GM18498 (cell line): ENCODE data around the gene ANKRD13C.

Experiments used
- ATAC-seq: cut with Tn5 transposase; IDR thresholded peaks from one replicate; pipeline ENCODE4 v1.9.1; 2021; ENCODE audit warnings: mild to moderate bottlenecking, moderate library complexity; ENCODE audit not compliant: unreplicated experiment

The ANKRD13C gene

DNA sequence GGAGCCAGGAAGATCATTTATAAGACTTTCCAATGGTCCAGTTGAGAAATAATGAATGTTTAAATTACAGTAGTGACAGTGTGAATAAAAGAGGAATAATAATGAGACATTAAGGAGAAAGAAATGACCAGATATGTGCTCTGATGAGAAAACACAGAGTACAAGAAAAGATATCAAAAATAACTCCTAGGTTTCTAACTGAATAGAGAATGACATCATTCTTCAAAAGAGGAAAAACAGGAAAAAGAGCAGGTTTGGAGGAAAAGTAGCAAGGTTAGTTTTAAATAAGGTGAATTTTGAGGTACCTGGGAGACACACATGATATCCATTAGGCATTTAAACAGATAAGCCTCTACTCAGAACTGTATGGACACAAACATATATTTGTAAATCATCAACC is 55.0 kb downstream of the ANKRD13C start:
- no peak for ATAC-seq

DNA sequence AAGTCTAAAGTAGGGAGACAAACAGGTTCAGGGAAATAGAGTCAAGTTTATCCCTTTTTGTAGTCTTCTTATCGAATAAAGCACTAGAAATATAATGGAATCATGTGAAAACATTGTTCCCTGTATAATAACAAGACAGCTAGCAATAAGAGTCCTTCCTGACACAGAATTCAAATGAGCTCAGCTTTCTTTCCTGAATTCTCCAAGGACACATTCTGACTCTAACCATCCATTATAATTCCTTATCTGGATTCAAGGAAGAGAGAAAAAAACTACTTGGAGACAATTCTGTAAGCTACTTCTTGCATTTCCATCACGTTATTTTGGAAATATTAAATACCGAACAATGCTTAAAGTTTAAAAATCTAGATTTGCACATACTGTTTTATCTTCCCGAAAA is 58.8 kb downstream of the ANKRD13C start:
- ATAC-seq: no peak

- ATAC-seq: no peak
These were observed 61.2 kb downstream of the ANKRD13C start for GRCh38 chr1:70293186-70293843.

DNA sequence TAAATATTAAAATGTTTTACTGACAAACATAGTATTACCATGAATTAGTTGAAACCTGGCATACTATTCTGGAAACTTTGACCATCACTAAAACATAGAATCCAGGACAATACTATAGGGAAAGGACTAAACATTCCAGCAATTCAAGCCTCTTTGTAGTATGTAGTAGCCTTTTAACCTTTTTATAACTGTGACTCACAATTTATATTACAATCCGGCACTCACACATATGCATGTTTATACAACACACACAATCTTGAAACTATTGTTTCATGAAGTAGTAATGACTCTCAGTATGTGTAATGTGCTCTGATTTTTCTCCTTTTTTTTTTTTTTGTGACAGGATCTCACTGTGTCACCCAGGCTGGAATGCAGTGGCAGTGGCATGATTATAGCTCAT is 64.3 kb downstream of the ANKRD13C start:
- no peak for ATAC-seq

GRCh38 chr1:70288166-70288565 is 66.4 kb downstream of the ANKRD13C start:
- no peak for ATAC-seq

DNA sequence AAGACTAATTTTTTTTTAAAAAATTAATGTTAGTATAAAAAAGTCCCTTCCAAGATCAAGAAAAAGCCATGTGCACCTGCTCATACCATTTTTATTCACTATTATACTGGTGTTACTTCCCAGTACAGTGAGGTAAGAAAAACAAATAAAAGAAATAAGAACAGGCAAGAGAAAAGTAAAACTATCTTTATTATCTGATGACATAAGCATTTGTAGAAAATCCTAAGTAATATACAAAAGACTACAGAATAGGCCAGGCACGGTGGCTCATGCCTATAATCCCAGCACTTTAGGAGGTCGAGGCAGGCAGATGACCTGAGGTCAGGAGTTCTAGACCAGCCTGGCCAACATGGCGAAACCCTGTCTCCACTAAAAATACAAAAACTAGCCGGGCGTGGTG is 68.1 kb downstream of the ANKRD13C start:
- ATAC-seq: no peak

GRCh38 chr1:70284366-70284765 is 70.2 kb downstream of the ANKRD13C start:
- ATAC-seq: no peak

GRCh38 chr1:70278710-70279109 is 75.8 kb downstream of the ANKRD13C start:
- ATAC-seq: no peak

DNA sequence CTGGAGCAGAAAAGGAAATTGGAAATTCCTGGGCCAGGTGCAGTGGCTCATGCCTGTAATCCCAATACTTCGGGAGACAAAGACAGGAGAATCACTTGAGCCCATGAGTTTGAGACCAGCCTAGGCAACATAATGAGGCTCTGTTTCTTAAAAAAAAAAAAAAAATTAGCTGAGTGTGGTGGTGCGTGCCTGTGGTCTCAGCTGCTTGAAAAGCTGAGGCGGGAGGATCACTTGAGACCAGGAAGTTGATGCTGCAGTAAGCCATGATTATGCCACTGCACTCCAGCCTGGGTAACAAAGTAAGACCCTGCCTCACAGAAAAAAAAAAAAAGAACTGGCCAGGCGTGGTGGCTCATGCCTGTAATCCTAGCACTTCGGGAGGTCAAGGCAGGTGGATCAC is 76.6 kb downstream of the ANKRD13C start:
- ATAC-seq: no peak

- ATAC-seq: no peak
These were observed 88.6 kb downstream of the ANKRD13C start for GRCh38 chr1:70265946-70266345.

- no peak for ATAC-seq
These were observed 89.7 kb downstream of the ANKRD13C start for GRCh38 chr1:70264839-70265238.

DNA sequence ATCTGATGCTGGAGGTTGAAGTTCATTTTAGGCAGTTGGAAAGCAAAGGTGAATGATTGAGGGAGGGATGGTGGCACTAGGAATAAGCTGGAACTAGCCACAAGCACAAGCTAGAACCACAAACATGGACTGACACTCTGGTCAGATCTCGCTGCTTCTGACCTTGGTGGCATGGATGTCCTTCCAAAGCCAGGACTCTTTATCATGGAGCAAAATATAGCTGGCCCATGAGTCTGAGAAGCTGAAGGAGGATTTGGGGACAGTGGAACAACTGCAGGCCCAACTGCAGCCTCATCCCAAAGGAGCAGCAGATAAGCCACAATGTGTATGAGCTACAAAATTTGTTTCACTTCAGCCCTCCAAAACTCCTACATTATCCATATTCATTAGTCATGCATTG is 97.9 kb downstream of the ANKRD13C start:
- no peak for ATAC-seq

GRCh38 chr1:70248729-70249128 is 105.8 kb downstream of the ANKRD13C start:
- no peak for ATAC-seq

GRCh38 chr1:70247768-70248167 is 106.8 kb downstream of the ANKRD13C start:
- no peak for ATAC-seq

- no peak for ATAC-seq
These were observed 107.4 kb downstream of the ANKRD13C start for GRCh38 chr1:70247122-70247521.

- ATAC-seq: no peak
These were observed 114.6 kb downstream of the ANKRD13C start for GRCh38 chr1:70239940-70240339.

- no peak for ATAC-seq
These were observed 119.8 kb downstream of the ANKRD13C start for GRCh38 chr1:70234733-70235132.

DNA sequence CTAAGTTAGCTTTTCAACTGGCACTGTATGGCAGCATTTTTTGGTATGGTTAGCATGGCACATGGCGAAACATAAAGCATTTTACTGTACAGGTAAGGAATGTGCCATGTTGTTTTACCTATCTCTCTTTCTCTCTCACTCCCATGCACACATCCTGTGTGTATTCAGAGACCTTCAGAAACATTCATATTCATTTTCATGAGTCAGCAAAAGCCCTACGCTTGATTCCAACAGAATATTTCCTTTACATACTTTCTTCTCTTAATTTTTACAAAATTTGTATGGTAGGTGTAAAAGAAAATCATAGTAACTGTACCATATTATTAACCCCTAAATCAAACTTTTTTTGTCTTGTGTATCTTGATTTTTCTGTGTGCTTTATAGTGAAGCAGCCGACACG is 123.0 kb downstream of the ANKRD13C start:
- no peak for ATAC-seq

DNA sequence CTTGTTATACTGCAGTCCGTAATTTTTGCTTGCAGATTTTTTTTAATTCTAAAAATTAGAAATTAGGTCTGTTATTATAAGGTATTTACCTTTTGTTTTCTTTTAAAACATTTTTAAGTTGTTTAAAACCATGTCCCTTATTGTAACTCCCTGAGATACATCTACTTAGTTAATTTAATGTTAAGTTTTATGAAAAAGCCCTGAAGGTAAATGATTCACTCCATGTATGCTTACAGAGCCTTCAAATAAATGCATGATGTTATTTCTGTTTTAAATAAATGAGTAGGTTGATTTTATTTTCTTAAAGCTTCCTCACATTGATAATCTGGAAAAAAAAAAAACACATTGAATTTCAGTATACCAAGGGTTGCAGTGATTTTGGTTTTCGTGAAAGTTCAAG is 125.9 kb downstream of the ANKRD13C start:
- ATAC-seq: no peak

GRCh38 chr1:70227439-70227838 is 127.1 kb downstream of the ANKRD13C start:
- ATAC-seq: peak; percentile 76

GRCh38 chr1:70224954-70225353 is 129.6 kb downstream of the ANKRD13C start:
- ATAC-seq: no peak

DNA sequence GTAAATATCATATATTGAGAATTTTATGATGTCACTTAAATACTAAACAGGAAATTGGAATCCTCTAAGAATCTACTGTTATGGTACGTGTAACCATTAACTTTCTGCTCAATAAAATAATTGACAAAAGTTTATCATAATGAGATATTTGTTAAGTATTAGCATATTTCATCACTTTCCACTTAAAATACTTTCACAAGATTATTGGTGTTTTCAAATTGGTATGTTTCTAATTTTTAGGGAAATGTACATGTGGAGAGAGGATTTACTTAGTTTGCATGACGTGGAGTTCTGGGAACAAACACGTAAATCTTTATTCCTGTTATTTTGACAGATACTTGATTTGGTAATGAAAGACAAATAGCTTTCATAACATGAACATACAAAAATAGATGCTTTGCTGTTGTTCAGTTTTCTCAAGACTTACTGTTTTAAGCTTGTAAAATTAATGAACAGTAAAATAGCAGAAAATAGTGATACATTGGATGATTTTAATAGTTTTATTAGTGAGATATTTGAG is 131.7 kb downstream of the ANKRD13C start:
- no peak for ATAC-seq
